IPS DF 4.7 (cell line): ENCODE data around the gene CEP20.
"Not testable (repeated sequence)": the region's sequence is repeated elsewhere in the genome, so short reads cannot be mapped to it uniquely, and the experiment has no call there.

ENCODE experiments used
- DNase-seq: peaks from one replicate; pipeline ENCODE4 v3.0.0-alpha.2; 2013; ENCODE audit warnings: low spot score; ENCODE audit errors: extremely low read depth

CEP20 gene

DNA sequence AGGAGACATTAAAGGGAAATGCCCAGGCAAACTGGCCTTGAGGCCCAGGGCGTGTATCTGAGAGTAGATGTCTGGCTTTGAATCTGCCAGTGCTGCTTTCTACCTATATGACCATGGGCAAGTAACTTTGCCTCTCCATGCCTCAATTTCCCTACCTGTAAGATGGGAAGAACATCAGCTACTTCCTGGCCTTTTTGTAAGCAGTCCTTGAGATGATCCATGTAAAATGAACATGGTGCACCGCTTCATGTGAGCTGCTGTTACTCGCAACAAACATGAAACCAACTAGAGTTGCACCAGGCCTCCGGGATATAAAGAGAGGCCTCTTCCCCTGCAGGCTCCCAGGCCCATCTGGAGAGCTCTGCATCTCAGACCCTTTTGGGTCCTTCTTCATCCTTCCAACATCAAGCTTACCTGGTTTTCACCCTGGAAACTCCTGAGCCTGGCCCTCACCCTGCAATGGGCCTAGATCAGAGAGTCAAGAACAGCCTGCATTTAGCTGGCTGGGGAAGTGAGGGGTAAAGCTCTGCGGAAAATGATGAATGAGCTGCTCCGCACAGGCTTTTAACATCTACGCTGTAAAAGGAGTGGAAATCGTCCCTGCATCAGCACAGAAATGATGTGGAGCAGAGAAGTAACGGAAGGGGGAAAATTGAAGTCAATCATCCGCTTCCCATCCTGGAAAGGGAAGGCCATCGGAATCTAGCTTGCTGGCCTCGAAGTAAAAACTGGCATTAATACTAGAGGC, 29.3 kb downstream of the CEP20 start:
- DNase-seq, result no peak

DNA sequence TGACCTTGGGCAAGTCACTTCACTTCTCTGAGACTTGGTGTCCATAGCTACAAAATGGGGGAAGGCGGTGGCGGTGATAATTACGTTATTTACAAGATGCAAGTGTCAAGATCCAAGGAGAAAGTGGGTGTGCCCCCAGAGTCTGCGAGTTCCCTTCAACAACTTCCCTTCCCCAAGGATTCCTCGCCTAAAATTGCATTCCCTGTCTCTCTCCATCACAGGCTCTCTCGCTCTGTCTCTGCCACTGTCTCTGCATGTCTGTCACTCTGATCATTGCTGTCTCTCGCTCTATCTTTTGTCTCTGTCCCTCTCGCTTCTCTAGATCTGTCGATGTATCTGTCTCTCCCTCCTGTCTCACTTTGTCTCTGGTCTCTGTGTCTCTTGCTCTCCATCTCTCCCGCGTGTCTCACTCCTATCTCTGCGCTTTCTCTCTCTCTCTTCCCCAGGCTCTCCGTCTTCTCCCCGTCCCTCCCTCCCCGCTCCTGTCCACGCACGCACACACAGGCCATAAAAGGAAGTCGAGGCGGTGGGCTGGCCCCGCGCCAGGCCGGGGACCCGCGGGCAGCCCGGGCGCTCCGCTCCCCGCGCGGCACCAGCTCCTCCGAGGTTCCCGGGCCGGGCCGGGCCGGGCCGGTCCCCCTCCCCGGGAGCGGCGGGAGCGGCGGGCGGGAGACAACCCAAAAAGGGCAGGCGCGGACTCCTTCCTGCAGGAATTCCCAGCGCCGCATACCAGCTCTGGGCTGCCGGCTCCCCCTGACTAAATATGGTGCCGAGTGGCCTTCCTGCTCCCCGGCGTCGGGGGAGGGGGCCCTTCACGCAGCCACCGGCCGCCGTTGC, 30.5 kb downstream of the CEP20 start:
- no peak for DNase-seq

DNA sequence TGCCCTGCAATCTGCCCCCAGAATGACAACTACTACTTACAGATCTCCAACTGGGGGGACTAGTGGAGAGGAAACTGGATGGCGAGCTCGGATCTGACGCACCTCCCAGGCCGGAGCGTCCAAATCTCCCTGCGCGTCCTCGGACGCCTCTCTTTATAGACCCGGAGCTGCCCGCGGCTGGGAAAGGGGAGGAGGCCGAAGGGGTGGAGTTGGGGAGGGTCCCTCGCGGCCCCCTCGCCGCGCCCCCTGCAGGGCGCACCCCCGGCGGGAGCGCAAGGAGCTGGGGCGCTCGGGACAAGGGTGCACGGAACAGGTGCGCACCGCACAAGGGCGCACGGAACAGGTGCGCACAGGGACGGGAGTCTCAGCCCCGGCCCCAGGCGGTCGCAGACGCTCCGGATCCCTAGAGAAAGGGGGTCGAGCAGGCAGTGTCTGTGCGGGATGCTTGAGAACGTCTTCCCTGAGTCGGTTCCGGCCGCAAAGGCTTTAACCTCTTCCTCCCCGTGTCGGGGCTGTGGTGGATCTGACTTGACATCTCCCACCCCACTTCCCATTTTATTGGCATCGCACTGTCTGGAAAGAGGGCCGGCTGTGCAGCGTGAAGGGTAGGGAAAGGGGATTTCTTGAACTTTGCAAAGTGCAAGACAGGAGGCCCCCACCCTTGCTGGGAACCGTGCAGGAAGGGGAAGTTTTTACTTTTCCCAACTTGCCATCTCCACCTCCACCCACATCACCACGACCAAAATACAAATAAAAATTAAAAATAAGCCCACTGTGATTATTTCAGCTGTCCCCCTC, 31.3 kb downstream of the CEP20 start, which contains the start of gene MYH11:
TSS of gene MYH11 (minus strand) at position 128 of the 798 bp plus-strand sequence. CDS start 18,776 bp downstream, outside the sequence.
- no peak for DNase-seq

DNA sequence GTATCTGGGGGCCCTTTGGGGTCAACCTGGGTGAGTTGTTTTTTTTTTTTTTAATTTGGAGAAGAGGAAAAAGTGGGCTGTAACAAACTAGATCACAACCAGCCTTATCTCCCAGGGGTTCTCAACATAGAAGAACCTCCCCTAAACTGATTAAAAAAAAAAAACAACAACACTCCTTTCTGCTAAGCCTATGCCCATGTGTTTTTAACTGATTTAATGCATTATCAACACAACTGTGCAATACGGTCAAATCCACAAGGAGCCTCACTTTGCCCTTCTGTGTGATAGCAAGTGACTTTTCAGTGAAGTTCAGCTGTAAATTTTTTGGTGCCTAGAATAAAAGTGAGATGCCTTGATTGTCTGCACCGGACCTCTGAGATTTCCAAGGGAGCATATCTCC, 32.2 kb downstream of the CEP20 start:
- DNase-seq, result no peak

DNA sequence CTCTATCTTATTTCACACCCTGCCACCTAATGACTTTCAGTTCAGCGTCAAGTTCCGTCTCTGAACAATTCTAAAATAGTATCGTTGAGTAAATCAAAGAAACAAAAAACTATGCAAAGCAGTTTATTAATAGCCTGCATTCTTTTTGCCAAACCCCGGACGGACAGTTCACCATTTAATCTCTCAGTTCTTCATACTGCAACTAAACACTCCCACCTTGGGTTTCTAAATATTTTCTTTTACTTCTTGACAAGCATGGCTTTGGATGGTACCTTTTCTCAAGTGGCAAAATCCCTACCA, 32.7 kb downstream of the CEP20 start:
- DNase-seq, result no peak

DNA sequence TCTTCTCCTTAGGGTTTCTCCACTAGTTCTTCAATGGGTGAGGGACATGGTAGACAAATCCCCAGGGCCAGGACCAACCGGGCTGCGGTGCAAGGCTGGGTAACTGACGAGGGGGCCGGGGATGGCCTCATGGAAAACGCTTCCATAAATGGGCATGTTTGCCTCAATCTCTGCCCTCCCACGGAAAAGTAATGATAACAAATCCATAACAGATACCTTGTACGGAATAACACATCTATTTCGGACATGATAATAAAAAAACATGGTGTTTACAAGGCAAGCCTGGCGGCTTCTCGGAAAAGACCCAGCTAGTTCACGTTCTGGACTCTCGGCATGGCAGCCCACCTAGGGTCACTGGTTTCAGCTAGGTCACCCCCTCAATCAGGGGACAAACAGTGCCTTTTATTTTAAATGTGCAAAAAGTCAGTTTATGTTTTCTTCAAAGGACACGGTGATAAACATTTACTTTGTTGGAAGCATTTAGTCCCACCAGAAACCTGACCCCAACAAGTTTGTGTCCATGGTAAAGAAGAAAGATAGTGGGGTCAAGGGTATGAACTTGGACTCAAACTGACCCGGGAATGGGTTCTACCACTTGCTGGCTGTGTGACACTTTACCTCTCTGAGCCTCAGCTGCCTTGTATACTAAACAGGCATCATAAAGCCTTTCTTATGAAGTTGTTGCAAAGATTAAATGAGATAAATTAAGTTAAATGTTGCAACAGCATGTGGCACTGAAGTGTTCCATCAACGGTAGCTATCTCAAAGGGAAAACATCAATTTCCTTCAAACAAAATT, 33.3 kb downstream of the CEP20 start:
- DNase-seq, result no peak

DNA sequence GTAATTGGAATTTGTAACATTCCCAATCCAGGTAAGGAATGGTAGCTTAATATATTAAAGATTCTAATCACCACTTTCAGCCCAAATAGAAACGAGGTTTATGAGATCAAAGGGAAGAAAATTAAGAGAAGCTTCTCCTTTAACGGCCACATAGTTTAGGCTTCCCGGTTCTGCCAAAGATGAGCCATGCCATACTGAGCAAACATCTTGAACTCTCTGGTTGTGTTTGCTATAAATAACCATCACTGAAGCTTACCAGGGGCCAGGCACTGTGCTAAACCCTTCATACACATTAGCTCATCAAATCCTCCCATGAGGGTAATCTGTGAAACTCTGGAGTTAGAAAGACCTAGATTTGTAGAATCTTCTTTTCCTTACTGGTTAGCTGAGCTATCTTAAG, 34.3 kb downstream of the CEP20 start:
- no peak for DNase-seq

DNA sequence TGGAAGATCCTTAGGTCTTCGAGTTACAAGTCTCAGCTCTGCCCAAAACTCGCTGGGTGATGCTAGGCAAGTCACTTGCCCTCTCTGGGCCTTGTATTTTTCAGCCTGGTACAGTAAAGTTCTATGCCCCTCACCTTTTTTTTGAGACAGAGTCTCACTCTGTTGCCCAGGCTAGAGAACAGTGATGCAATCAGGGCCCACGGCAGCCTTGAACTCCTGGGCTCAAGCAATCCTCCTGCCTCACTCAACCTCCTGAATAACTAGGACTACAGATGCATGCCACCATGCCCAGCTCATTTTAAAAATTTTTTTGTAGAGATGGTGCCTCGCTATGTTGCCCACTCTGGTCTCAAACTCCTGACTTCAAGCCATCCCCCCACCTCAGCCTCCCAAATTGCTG, 35.4 kb downstream of the CEP20 start:
- no peak for DNase-seq

DNA sequence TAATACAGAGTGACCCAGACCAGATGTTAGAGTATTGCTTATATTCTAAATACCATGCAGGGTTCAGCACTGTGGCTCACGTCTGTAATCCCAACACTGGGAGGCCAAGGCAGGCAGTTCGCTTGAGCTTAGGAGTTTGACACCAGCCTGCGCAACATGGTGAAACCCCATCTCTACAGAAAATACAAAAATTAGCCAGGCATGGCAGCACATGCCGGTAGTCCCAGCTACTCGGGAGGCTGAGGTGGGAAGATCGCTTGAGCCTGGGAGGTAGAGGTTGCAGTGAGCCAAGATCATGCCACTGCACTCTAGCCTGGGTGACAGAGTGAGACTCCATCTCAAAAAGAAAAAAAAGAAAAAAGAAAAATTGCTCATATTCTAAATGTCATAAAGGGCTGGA, 37.8 kb downstream of the CEP20 start:
- not testable (repeated sequence) for DNase-seq

DNA sequence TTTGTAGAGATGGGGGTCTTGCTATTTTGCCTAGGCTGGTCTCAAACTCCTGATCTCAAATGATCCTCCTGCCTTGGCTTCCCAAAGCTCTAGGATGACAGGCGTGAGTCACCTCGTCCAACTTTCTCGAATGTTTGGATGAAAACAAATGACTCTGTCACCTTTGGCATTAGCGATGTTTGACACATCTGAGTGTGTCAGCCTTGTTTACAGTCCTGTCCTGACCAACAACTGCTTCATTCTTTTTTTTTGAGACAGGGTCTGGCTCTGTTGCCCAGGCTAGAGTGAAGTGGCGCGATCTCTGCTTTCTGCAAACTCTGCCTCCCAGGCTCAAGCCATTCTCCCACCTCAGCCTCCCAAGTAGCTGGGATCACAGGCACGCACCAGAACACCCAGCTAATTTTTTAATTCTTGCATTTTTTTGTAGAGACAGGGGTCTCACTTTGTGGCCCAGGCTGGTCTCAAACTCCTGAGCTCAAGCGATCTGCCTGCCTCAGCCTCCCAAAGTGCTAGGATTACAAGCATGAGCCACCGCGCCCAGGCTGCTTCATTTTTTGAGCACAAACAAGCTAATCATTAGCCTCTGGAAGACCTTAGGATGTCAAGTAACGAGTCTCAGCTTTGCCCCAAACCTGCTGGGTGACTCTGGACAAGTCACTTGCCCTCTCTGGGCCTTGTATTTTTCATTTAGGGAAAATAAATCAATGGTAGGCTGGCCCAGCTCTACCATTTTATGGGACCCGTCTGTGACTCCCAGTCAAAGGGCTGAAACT, 39.0 kb downstream of the CEP20 start:
- no peak for DNase-seq

DNA sequence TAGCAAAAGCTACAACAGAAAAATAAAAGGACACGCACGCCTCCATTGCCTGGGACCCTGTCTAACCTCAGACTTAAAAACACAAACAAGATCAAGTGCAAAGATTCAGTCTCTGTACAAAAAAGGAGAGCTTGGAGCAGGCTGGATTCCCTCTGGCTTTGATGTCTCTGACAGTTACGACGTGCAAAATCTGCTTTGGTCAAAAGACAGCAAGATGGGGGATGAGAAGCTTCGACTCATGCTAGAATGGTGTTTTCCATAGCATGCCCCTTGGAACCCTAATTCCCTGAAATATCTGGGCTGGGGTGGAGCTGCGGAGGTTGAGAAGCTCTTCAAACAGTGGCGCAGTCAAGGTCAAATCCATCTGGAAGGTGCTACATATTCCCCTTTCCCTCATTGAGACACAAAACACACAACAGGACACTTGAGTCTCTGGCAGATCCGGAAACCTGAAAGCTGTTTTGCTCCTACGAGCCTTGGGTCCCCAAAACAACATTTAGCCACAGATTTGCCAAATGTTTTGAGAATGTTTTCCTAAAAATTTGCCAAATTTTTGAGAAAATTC, 40.7 kb downstream of the CEP20 start:
- no peak for DNase-seq

DNA sequence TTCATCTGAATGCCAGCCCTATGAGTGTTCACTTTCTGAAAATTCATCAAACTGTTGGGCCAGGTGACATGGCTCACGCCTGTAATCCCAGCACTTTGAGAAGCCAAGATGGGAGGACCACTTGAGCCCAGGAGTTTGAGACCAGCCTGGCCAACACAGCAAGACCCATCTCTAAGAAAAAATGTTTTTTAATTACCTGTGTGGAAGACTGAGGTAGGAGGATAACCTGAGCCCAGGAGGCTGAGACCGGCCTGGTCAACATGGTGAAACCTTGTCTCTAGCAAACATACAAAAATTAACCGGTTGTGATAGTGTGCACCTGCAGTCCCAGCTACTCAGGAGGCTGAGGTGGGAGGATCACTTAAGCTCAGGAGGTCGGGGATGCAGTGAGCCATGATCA, 41.9 kb downstream of the CEP20 start:
- no peak for DNase-seq

DNA sequence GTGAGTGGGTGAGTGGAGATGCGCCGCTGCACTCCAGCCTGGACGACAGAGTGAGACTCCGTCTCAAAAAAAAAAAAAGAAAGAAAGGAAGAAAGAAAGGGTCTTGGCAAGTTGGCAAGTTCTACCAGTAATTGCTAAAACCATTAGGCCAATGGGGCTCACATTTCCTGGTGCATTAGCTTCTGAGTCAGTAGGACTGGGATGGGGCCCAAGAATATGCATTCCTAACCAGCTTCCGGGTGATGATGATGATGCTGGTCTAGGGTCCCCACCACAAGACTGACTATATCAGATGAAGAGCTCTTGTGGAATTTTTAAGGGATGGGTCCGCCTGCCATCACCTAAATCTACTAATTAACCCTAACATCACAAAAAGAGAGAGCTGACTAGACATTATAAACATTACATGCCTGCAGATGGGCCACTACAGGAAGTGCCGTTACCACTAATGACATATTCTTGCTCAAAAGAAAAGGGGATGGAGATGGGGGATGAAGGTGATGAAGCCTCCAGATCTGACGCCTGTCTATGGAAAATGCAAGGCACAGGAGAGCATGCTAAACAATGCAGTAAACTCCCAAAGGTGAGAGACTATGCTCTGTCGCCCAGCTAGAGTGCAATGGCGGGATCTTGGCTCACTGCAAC, 44.6 kb downstream of the CEP20 start:
- no peak for DNase-seq

DNA sequence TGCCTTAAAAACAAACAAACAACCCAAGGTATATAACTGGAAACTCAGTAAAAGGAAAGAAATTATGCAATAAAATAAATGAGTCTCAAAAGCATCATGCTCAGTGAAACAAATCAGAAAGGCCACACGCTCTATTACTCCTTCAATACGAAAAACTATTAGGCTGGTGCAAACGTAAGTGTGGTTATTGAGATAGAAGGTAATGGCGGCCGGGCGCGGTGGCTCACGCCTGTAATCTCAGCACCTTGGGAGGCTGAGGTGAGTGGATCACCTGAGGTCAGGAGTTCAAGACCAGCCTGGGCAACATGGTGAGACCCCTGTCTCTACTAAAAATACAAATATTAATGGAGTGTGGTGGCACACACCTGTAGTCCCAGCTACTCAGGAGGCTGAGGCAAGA, 49.2 kb downstream of the CEP20 start:
- not testable (repeated sequence) for DNase-seq

DNA sequence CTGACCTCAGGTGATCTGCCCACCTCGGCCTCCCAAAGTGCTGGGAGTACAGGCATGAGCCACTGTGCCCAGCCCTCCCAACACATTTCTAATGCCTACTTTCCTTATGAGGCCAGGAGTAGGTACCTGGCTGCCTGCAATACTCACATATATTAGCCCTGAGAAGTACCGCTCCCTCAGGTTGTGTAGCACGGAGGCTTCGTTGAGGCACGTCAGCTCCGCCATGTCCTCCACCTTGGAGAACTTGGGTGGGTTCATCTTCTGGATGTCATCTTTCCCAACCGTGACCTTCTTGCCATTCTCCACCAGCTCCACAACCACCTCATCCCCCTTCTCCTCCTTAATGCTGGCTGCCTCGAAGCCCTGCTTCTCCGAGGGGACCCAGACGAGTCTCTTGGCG, 50.6 kb downstream of the CEP20 start:
- no peak for DNase-seq

DNA sequence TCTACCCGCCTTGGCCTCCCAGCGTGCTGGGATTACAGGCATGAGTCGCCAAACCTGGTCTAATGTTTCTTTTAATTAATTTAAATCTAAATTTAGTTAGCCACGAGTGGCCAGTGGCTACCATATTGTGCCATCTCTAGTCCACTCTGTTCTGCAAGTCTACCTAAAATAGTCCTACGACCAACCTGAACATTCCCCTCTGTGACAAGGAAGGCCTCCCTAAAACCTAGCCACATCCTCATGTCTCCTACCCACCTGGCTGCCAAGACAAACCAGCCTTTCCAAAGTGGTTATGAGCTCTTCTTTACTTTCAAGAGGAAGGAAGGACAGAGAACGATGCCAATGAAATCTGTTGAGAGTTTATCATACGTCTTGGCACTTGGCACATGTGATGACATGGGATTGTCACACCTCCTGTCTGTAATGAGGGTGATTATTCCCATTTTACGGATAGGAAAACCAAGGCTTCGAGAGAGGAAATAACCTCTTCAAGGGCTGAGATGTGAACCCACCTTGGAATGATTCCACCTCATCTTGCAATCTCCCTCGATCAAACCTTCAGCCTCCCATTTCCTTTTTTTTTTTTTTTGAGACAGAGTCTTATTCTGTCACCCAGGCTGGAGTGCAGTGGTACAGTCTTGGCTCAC, 51.3 kb downstream of the CEP20 start:
- DNase-seq, result no peak

DNA sequence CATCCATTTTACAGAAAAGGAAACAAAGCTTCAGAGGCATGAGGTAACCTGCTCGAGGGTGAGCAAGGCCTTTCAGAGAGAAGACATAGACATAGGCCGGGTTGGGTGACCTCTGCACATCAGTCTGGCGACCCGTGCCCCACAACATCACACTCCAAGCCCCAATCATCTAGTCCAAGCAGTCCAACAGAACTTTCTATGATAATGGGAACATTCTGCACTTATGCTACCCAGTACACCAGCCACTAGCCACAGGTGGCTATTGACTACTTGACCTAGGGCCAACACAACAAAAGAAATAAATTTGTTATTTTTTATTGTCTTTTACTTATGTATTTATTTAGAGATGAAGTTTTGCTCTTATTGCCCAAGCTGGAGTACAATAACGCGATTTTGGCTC, 52.3 kb downstream of the CEP20 start:
- DNase-seq, result no peak

DNA sequence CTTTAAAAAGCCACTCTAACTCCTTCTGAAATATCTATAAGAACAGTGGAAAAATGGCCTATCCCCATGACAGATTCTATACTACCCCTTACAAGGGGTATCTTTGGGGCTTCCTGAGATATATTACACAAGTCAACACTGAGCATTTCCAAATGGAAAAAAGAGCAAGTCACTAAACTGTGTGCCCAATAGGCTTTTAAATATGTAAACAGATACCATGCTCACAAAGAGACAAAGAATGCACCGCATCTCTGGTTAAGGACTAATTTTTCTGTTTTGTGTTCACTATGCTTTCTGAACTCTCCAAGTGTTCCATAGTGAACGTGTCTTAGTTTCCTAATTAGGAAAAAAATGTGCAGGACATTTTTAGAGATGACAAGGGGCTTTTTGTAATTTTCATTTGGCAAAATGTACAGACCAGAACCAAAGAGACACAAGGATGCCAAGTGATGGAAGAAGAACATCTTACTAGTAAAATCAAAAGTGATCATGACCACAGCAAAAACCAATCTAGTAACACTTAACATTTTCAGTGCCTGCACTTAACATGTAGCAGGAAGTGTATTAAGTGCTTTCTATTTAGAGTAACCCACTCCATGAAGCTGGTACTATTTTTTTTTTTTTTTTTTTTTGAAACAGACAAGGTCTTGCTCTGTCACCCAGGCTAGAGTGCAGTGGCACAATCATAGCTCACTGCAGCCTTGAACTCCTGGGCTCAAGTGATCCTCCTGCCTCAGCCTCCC, 53.1 kb downstream of the CEP20 start:
- no peak for DNase-seq
